Measurements from ENCODE around the gene DHX40. TPM values are rescaled to one million over a fixed set of nuclear protein-coding genes. Genes with fewer than 3 reads are reported as not detected.
A peak's percentile ranks its signal among the peaks of the same experiment; 100 is the strongest.

DHX40 gene
- polyA plus RNA-seq, 4 donors, result 9.6 to 32.2 (median 12.5) TPM

DNA sequence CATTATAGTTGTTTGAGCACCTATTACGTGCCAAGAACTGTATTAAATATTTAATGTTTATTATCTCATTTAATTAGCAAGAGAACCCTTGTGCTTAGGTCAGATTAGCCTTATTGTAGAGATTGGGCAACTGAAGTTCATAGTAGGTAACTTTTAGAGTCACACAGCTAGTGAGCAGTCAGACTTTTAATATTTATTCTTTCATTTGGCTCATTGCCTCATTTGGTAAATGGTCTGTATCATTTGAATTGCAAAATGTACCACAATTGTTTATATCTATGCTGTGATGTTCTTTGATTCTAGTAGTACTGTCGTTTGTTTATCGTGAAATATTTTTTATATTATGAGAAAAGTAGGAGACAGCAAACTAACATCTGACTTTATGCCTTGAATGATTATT lies 61.9 kb downstream of the DHX40 start:
- Histone ChIP-seq H3K4me1 (ENCODE audit: control insufficient read depth in 3 of 3, insufficient read depth in 2 of 3, low read depth in 1 of 3, low read length in 2 of 3) (peaks cover 4 to 19% (median 10%) of the 10 kb centered on the region in 3 donors), H3K36me3 (ENCODE audit: control insufficient read depth in 3 of 3, insufficient read depth in 2 of 3, low read depth in 1 of 3, low read length in 3 of 3) (peaks cover 0 to 21% (median 0%) of the 10 kb centered on the region in 3 donors), H3K9me3 (ENCODE audit: control insufficient read depth in 2 of 2, insufficient read depth in 1 of 2, low read depth in 1 of 2, low read length in 1 of 2) (no peaks in the 10 kb centered on the region), H3K27me3 (ENCODE audit: control insufficient read depth in 3 of 3, insufficient read depth in 3 of 3, low read length in 3 of 3) (no peaks in the 10 kb centered on the region), H3K27ac (ENCODE audit: low read depth in 1 of 3, low read length in 2 of 3) (no peak overlapping the region), H3K4me3 (ENCODE audit: low read depth in 1 of 3, low read length in 3 of 3) (no peak overlapping the region)
- WGBS, 3 donors, result 41 to 53% (median 49%) methylated on average over 3 of the region's 3 CpGs
- DNase-seq (no peak), FAIRE-seq (no peak)

DNA sequence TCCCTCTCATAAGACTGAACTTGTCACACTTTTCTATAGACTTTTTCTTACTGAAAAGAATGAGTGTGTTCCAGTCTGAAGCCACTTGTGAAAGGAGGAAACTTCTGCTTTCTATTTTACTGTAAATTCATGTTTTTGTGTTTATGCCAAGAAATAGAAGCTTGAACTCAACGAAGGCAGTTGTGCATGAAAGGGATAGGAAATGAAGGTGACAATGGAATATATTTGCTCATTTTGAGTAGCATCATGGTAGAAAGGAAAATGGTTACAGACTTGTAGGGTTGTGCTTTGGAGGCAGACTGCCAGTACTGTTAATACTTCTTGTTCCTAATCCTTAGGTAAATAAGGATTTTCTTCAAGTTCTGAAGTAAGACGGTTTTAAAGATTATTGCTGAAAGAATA lies 62.4 kb downstream of the DHX40 start:
- DNase-seq (no peak), FAIRE-seq (no peak)
- 13 to 21% (median 18%) methylated on average over 2 of the region's 2 CpGs for WGBS, 3 donors
- peaks cover 0 to 21% (median 0%) of the 10 kb centered on the region in 3 donors for H3K36me3 ChIP-seq (ENCODE audit: control insufficient read depth in 3 of 3, insufficient read depth in 2 of 3, low read depth in 1 of 3, low read length in 3 of 3)
- no peaks in the 10 kb centered on the region for H3K9me3 ChIP-seq (ENCODE audit: control insufficient read depth in 2 of 2, insufficient read depth in 1 of 2, low read depth in 1 of 2, low read length in 1 of 2)
- H3K27me3 ChIP-seq (ENCODE audit: control insufficient read depth in 3 of 3, insufficient read depth in 3 of 3, low read length in 3 of 3), result no peaks in the 10 kb centered on the region
- no peak overlapping the region for H3K4me3 ChIP-seq (ENCODE audit: low read depth in 1 of 3, low read length in 3 of 3)
- H3K4me1 ChIP-seq (ENCODE audit: control insufficient read depth in 3 of 3, insufficient read depth in 2 of 3, low read depth in 1 of 3, low read length in 2 of 3), result peaks cover 4 to 16% (median 10%) of the 10 kb centered on the region in 3 donors
- H3K27ac ChIP-seq (ENCODE audit: low read depth in 1 of 3, low read length in 2 of 3), result no peak overlapping the region

DNA sequence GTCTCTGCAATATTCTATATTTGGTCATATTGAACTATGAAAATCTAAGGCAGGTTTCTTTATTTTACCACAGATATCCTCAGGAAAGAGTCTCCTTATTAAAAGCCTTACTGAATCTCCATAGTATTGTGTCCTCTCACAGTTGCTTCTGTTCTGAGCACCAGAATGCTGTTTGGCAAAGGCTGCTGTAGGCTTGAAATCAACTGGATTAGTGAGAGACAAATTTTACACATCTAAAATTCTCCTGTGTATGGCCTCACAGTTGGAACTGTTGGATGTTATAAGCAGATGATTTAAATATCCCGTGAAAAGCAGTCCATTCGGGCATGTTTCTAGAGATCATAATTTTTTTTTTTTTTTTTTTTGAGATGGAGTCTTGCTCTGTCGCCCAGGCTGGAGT lies 63.8 kb downstream of the DHX40 start:
- Histone ChIP-seq H3K4me1 (ENCODE audit: control insufficient read depth in 3 of 3, insufficient read depth in 2 of 3, low read depth in 1 of 3, low read length in 2 of 3) (peaks cover 4 to 21% (median 10%) of the 10 kb centered on the region in 3 donors), H3K9me3 (ENCODE audit: control insufficient read depth in 2 of 2, insufficient read depth in 1 of 2, low read depth in 1 of 2, low read length in 1 of 2) (no peaks in the 10 kb centered on the region), H3K27me3 (ENCODE audit: control insufficient read depth in 3 of 3, insufficient read depth in 3 of 3, low read length in 3 of 3) (no peaks in the 10 kb centered on the region), H3K36me3 (ENCODE audit: control insufficient read depth in 3 of 3, insufficient read depth in 2 of 3, low read depth in 1 of 3, low read length in 3 of 3) (peaks cover 0 to 25% (median 0%) of the 10 kb centered on the region in 3 donors), H3K4me3 (ENCODE audit: low read depth in 1 of 3, low read length in 3 of 3) (no peak overlapping the region), H3K27ac (ENCODE audit: low read depth in 1 of 3, low read length in 2 of 3) (no peak overlapping the region)
- 82 to 100% (median 93%) methylated on average over 3 of the region's 3 CpGs for WGBS, 3 donors
- FAIRE-seq (no peak), DNase-seq (no peak)

GRCh38 chr17:59631276-59631675 lies 65.9 kb downstream of the DHX40 start:
- no peak overlapping the region for H3K4me3 ChIP-seq (ENCODE audit: low read depth in 1 of 3, low read length in 3 of 3)
- H3K9me3 ChIP-seq (ENCODE audit: control insufficient read depth in 2 of 2, insufficient read depth in 1 of 2, low read depth in 1 of 2, low read length in 1 of 2), result no peaks in the 10 kb centered on the region
- no peak overlapping the region for H3K27ac ChIP-seq (ENCODE audit: low read depth in 1 of 3, low read length in 2 of 3)
- H3K27me3 ChIP-seq (ENCODE audit: control insufficient read depth in 3 of 3, insufficient read depth in 3 of 3, low read length in 3 of 3), result no peaks in the 10 kb centered on the region
- DNase-seq (no peak), FAIRE-seq (no peak)
- 88 to 98% (median 91%) methylated on average over 1 of the region's 1 CpG for WGBS, 3 donors
- peaks cover 0 to 20% (median 0%) of the 10 kb centered on the region in 3 donors for H3K36me3 ChIP-seq (ENCODE audit: control insufficient read depth in 3 of 3, insufficient read depth in 2 of 3, low read depth in 1 of 3, low read length in 3 of 3)
- H3K4me1 ChIP-seq (ENCODE audit: control insufficient read depth in 3 of 3, insufficient read depth in 2 of 3, low read depth in 1 of 3, low read length in 2 of 3), result peaks cover 4 to 25% (median 16%) of the 10 kb centered on the region in 3 donors

DNA sequence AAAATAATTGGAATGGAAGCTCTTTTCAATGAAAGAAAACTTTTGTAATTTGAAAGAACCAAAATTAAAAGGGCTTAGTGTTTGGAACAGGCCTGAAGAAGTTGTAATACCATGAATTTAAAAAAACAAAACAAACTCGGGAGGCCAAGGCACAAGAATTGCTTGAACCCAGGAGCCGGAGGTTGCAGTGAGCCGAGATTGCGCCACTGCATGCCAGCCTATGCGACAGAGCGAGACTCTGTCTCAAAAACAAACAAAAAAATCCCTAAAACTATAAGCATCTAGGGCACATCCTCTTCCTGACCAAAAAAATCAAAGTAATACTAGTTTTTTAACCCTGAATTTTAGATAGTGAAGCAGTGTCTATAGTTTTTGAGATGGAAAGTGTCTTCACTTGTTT lies 67.0 kb downstream of the DHX40 start:
- 86 to 92% (median 90%) methylated on average over 6 of the region's 6 CpGs for WGBS, 3 donors
- Histone ChIP-seq H3K4me1 (ENCODE audit: control insufficient read depth in 3 of 3, insufficient read depth in 2 of 3, low read depth in 1 of 3, low read length in 2 of 3) (peaks cover 2 to 16% (median 15%) of the 10 kb centered on the region in 3 donors), H3K4me3 (ENCODE audit: low read depth in 1 of 3, low read length in 3 of 3) (no peak overlapping the region), H3K27ac (ENCODE audit: low read depth in 1 of 3, low read length in 2 of 3) (no peak overlapping the region), H3K9me3 (ENCODE audit: control insufficient read depth in 2 of 2, insufficient read depth in 1 of 2, low read depth in 1 of 2, low read length in 1 of 2) (no peaks in the 10 kb centered on the region), H3K27me3 (ENCODE audit: control insufficient read depth in 3 of 3, insufficient read depth in 3 of 3, low read length in 3 of 3) (no peaks in the 10 kb centered on the region), H3K36me3 (ENCODE audit: control insufficient read depth in 3 of 3, insufficient read depth in 2 of 3, low read depth in 1 of 3, low read length in 3 of 3) (peaks cover 0 to 19% (median 0%) of the 10 kb centered on the region in 3 donors)
- FAIRE-seq (no peak), DNase-seq (no peak)

DNA sequence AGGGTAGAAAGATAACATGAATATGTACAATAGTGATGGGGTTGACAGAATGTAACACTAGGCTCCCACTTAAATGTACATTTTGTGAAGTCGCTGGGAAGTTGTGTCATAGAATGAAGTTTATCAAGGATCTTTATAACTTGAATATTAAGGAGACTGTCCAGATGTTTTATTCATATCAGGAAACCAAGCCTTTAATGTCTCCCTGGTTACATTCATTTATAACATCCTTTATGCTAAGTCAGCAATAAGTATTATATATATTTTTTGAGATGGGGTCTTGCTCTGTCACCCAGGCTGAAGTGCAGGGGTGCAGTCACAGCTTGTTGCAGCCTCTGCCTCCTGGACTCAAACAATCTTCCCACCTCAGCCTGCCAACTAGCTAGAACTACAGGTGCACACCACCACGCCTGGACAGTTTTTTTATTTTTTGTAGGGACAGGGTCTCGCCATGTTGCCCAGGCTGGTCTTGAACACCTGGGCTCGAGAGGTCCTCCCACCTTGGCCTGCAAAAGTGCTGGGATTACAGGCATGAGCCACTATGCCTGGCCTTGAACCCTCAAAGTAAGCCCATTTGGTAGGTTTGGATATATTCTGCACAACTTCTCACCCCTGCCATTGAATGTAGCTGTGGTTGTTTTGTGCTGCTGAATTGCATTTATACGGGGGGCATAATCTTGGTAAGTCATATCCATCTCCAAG lies 68.4 kb downstream of the DHX40 start:
- H3K4me1 ChIP-seq (ENCODE audit: control insufficient read depth in 3 of 3, insufficient read depth in 2 of 3, low read depth in 1 of 3, low read length in 2 of 3), result peaks cover 2 to 14% (median 13%) of the 10 kb centered on the region in 3 donors
- H3K9me3 ChIP-seq (ENCODE audit: control insufficient read depth in 2 of 2, insufficient read depth in 1 of 2, low read depth in 1 of 2, low read length in 1 of 2), result no peaks in the 10 kb centered on the region
- no peak overlapping the region for H3K4me3 ChIP-seq (ENCODE audit: low read depth in 1 of 3, low read length in 3 of 3)
- FAIRE-seq (no peak), DNase-seq (no peak)
- H3K27ac ChIP-seq (ENCODE audit: low read depth in 1 of 3, low read length in 2 of 3), result no peak overlapping the region
- H3K36me3 ChIP-seq (ENCODE audit: control insufficient read depth in 3 of 3, insufficient read depth in 2 of 3, low read depth in 1 of 3, low read length in 3 of 3), result peaks cover 0 to 17% (median 0%) of the 10 kb centered on the region in 3 donors
- 82 to 90% (median 82%) methylated on average over 5 of the region's 5 CpGs for WGBS, 3 donors
- no peaks in the 10 kb centered on the region for H3K27me3 ChIP-seq (ENCODE audit: control insufficient read depth in 3 of 3, insufficient read depth in 3 of 3, low read length in 3 of 3)

DNA sequence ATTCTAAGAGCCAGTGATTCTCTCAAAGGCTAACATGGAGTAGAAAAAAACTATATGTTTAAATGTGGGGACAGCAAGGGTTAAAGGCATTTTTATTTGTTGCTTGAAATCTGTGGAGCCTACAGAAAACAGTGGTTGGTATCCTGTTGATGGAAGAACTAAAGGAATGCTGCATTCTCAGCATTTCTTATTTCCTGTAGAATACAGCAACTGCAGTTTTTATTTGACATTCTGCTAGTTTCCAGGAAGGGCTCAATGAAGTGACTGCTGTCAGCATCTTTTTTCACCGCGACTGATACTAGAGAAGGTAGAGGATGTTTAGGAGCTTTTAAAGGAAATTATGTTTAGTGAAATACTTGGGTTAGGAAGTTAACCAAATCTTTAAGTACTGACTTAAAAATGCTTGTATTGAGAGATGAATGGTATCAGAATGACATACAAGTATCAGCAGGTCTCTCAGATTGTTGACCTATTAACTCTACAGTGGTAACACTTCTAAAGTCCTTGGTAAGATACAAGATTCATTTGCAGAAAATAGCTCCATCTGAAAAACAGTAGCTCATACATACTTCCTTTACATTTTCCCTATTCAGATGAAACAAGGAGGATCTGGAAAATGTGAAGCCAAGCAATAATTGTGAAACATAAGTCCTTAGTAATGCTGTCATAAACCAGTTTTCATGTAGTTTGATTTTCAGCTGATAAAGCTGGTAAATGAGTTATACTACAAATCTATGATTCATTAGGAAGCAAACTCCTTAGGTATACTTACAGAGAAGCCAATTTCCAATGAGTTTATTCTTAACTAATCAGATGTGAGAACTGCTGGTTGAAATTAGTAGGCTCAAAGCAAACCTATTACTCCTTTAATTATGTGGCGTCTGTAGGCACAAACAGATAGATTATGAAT lies 69.5 kb downstream of the DHX40 start:
- H3K4me1 ChIP-seq (ENCODE audit: control insufficient read depth in 3 of 3, insufficient read depth in 2 of 3, low read depth in 1 of 3, low read length in 2 of 3), result peaks cover 2 to 14% (median 13%) of the 10 kb centered on the region in 3 donors
- 45 to 62% (median 54%) methylated on average over 3 of the region's 3 CpGs for WGBS, 3 donors
- peak overlapping the region in 2 of 3 donors; percentile 4 to 22 for H3K27ac ChIP-seq (ENCODE audit: low read depth in 1 of 3, low read length in 2 of 3)
- H3K27me3 ChIP-seq (ENCODE audit: control insufficient read depth in 3 of 3, insufficient read depth in 3 of 3, low read length in 3 of 3), result no peaks in the 10 kb centered on the region
- FAIRE-seq (no peak), DNase-seq (peak; percentile 24 to 43)
- H3K36me3 ChIP-seq (ENCODE audit: control insufficient read depth in 3 of 3, insufficient read depth in 2 of 3, low read depth in 1 of 3, low read length in 3 of 3), result peaks cover 0 to 18% (median 0%) of the 10 kb centered on the region in 3 donors
- H3K4me3 ChIP-seq (ENCODE audit: low read depth in 1 of 3, low read length in 3 of 3), result no peak overlapping the region
- no peaks in the 10 kb centered on the region for H3K9me3 ChIP-seq (ENCODE audit: control insufficient read depth in 2 of 2, insufficient read depth in 1 of 2, low read depth in 1 of 2, low read length in 1 of 2)

- H3K27ac ChIP-seq (ENCODE audit: low read depth in 1 of 3, low read length in 2 of 3), result no peak overlapping the region
- H3K9me3 ChIP-seq (ENCODE audit: control insufficient read depth in 2 of 2, insufficient read depth in 1 of 2, low read depth in 1 of 2, low read length in 1 of 2), result no peaks in the 10 kb centered on the region
- no peaks in the 10 kb centered on the region for H3K27me3 ChIP-seq (ENCODE audit: control insufficient read depth in 3 of 3, insufficient read depth in 3 of 3, low read length in 3 of 3)
- H3K36me3 ChIP-seq (ENCODE audit: control insufficient read depth in 3 of 3, insufficient read depth in 2 of 3, low read depth in 1 of 3, low read length in 3 of 3), result peaks cover 0 to 20% (median 0%) of the 10 kb centered on the region in 3 donors
- FAIRE-seq (no peak), DNase-seq (no peak)
- WGBS, 3 donors, result 67 to 86% (median 82%) methylated on average over 1 of the region's 1 CpG
- peaks cover 0 to 19% (median 13%) of the 10 kb centered on the region in 3 donors for H3K4me1 ChIP-seq (ENCODE audit: control insufficient read depth in 3 of 3, insufficient read depth in 2 of 3, low read depth in 1 of 3, low read length in 2 of 3)
- H3K4me3 ChIP-seq (ENCODE audit: low read depth in 1 of 3, low read length in 3 of 3), result no peak overlapping the region
These were observed 72.4 kb downstream of the DHX40 start for GRCh38 chr17:59637611-59638310.

Data from small intestine (tissue), 7 donors.